Measurements from ENCODE around the gene PLTP. TPM values are rescaled to one million over a fixed set of nuclear protein-coding genes. Genes with fewer than 3 reads are reported as not detected.
A peak's percentile ranks its signal among the peaks of the same experiment; 100 is the strongest.

PLTP gene
- total RNA-seq, 1 donor from 2014 or later: 29.6 TPM

GRCh38 chr20:45950330-45950646 lies 38.3 kb upstream of the PLTP start:
- Mint-ChIP-seq H3K27ac (peak overlapping the region; percentile 29), H3K36me3 (ENCODE audit: insufficient read depth) (peaks cover 5% of the 10 kb centered on the region), H3K4me1 (ENCODE audit: low read depth) (no peaks in the 10 kb centered on the region), H3K9me3 (ENCODE audit: low read depth) (no peaks in the 10 kb centered on the region), H3K4me3 (ENCODE audit: low read depth) (no peak overlapping the region), H3K27me3 (no peaks in the 10 kb centered on the region)
- no peak for DNase-seq (ENCODE audit: low spot score, unreplicated experiment)
- no peak for TF ChIP-seq CTCF (IDR thresholded peaks at IDR 0.05; ENCODE audit: unreplicated experiment)

DNA sequence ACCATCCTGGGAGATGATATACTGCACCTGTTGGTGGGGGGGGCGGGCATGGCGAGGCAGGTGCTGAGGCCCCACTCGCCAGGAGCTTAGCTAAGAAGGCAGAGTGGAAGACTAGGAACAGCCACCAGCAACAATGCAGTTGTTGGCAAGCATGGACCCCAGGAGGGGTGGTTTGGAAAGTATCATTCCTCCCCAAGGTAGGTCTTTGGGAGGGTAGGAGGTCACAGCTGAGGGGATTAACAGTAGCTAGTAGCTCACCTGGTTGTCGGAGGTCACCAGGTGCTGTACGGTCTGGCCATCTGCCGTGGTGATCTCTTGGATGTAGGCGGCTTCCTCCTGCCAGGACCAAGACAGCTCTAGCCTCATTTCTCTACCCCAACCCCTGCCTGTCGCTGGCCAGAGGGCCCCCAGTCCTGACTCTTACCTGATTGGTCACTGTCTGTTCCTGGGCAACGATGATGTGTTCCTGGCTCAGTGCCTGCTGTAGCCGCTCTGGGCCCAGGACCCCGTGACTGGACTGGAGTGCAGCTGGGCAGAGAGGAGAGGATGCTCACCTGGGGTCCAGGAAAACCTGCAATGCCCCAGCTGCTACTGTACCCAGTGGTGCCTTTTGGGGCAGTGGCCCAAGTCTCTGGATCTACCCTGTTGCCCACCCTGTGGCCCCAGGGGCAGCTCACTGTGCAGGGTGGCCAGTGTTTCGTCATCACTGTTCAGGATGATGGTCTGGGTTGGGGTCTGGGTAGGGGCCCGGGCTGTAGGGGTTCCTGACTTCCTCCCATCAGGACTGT lies 37.8 kb upstream of the PLTP start:
- no peak for DNase-seq (ENCODE audit: low spot score, unreplicated experiment)
- H3K36me3 Mint-ChIP-seq (ENCODE audit: insufficient read depth): peaks cover 7% of the 10 kb centered on the region
- H3K27ac Mint-ChIP-seq: no peak overlapping the region
- TF ChIP-seq CTCF (IDR thresholded peaks at IDR 0.05; ENCODE audit: unreplicated experiment): no peak
- H3K9me3 Mint-ChIP-seq (ENCODE audit: low read depth): no peaks in the 10 kb centered on the region
- no peaks in the 10 kb centered on the region for H3K4me1 Mint-ChIP-seq (ENCODE audit: low read depth)
- H3K27me3 Mint-ChIP-seq: no peaks in the 10 kb centered on the region
- H3K4me3 Mint-ChIP-seq (ENCODE audit: low read depth): no peak overlapping the region

DNA sequence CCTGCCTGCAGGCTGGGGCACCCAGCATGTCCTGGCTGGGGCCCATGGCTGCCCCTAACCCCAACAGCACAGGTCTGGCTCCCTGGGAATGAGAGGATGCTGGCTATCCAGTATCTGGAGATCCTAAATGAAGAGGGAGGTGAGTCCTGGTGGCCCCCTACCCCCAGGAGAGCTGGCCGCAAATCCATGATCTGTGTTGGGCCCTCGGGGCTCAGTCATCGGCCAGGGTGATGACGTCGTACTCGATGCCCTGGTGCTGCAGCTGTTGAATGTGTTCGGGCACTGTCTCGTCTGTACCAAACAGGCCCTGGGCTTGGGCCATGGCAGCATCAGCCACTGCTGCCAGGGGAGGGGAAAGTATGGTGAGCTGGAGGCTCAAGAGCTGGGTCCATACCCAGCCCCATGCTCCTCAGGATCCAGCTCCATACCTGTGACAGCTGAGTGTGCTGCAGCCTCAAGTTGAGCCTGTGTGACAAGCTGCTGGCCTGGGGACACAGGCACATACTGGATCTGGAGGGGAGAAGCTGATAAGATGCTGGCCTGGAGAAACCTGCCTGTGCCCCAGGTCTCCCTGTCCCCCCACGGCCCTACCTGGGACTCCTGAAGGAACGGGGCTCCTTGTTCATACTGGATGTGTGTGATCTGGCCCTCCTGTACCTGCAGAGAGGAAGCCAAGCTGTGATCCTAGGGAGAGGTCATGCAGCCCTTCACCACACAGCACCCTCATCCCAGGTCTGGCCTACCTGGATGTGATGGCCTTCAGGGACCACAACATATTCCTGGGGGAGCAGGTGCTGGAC lies 37.0 kb upstream of the PLTP start:
- Mint-ChIP-seq H3K9me3 (ENCODE audit: low read depth) (no peaks in the 10 kb centered on the region), H3K4me1 (ENCODE audit: low read depth) (no peaks in the 10 kb centered on the region), H3K36me3 (ENCODE audit: insufficient read depth) (peaks cover 11% of the 10 kb centered on the region), H3K27me3 (no peaks in the 10 kb centered on the region), H3K27ac (peak overlapping the region; percentile 67), H3K4me3 (ENCODE audit: low read depth) (no peak overlapping the region)
- DNase-seq (ENCODE audit: low spot score, unreplicated experiment): no peak
- no peak for TF ChIP-seq CTCF (IDR thresholded peaks at IDR 0.05; ENCODE audit: unreplicated experiment)

DNA sequence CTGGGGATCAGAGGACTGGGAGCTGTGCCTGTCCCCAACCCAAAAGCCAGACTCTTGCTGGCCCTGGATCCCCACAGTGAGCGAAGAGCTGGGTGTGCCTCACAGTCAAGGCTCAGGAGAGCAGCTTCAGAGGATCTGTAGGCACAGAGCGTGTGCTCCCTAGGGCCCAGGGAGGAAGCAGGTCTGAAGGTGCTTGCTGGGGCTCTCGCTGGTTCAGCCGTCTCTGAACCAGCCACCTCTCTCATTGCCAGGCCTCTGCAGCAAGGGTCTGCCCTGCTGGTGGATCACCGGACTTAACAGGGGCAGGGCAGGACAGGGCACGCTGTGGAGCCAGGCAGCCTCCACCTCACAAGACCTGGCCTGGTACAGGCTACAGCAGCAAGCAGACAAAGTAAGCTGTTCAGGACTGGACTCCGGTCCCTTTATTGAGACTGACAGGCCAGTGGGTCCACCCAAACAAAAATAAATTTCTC lies 36.3 kb upstream of the PLTP start:
- Mint-ChIP-seq H3K27ac (peak overlapping the region; percentile 77), H3K4me3 (ENCODE audit: low read depth) (no peak overlapping the region), H3K4me1 (ENCODE audit: low read depth) (no peaks in the 10 kb centered on the region), H3K9me3 (ENCODE audit: low read depth) (no peaks in the 10 kb centered on the region), H3K27me3 (no peaks in the 10 kb centered on the region), H3K36me3 (ENCODE audit: insufficient read depth) (peaks cover 12% of the 10 kb centered on the region)
- TF ChIP-seq CTCF (IDR thresholded peaks at IDR 0.05; ENCODE audit: unreplicated experiment): no peak
- no peak for DNase-seq (ENCODE audit: low spot score, unreplicated experiment)

DNA sequence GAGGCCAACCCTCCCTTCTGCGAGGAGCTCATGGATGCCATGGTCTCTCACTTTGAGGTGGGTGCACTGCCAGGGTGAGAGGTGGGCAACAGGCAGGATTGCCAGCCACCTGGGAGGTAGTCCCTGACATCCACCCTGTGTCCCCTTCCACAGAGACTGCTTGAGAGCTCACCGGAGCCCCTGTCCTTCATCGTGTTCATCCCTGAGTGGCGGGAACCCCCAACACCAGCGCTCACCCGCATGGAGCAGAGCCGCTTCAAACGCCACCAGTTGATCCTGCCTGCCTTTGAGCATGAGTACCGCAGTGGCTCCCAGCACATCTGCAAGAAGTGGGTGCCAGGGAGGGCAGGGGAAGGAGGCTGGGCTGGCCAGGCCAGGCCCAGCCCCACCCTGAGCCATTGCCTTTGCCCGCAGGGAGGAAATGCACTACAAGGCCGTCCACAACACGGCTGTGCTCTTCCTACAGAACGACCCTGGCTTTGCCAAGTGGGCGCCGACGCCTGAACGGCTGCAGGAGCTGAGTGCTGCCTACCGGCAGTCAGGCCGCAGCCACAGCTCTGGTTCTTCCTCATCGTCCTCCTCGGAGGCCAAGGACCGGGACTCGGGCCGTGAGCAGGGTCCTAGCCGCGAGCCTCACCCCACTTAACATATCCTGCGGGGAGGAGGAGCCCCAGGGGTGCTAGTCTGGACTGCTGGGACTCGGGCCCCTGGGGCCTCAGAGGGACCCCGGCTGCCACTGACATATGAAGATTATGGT lies 35.3 kb upstream of the PLTP start:
- Mint-ChIP-seq H3K27me3 (no peaks in the 10 kb centered on the region), H3K4me3 (ENCODE audit: low read depth) (no peak overlapping the region), H3K9me3 (ENCODE audit: low read depth) (no peaks in the 10 kb centered on the region), H3K27ac (no peak overlapping the region), H3K36me3 (ENCODE audit: insufficient read depth) (peaks cover 12% of the 10 kb centered on the region), H3K4me1 (ENCODE audit: low read depth) (no peaks in the 10 kb centered on the region)
- no peak for TF ChIP-seq CTCF (IDR thresholded peaks at IDR 0.05; ENCODE audit: unreplicated experiment)
- DNase-seq (ENCODE audit: low spot score, unreplicated experiment): no peak

Measured in progenitor cell of endocrine pancreas (in vitro differentiated cells).